ENCODE measurements around the gene EBI3.

GRCh38 chr19:4233282-4233853, 4.0 kb downstream of the EBI3 start:
- TF ChIP-seq POLR2A (IDR thresholded peaks at IDR 0.05) (no peak), CTCF (IDR thresholded peaks at IDR 0.05) (peak; percentile 32 to 48 (median 46))

Measured in right lobe of liver (tissue), 4 donors.